ENCODE measurements around the gene NAXE.
A peak's percentile ranks its signal among the peaks of the same experiment; 100 is the strongest.

The NAXE gene

DNA sequence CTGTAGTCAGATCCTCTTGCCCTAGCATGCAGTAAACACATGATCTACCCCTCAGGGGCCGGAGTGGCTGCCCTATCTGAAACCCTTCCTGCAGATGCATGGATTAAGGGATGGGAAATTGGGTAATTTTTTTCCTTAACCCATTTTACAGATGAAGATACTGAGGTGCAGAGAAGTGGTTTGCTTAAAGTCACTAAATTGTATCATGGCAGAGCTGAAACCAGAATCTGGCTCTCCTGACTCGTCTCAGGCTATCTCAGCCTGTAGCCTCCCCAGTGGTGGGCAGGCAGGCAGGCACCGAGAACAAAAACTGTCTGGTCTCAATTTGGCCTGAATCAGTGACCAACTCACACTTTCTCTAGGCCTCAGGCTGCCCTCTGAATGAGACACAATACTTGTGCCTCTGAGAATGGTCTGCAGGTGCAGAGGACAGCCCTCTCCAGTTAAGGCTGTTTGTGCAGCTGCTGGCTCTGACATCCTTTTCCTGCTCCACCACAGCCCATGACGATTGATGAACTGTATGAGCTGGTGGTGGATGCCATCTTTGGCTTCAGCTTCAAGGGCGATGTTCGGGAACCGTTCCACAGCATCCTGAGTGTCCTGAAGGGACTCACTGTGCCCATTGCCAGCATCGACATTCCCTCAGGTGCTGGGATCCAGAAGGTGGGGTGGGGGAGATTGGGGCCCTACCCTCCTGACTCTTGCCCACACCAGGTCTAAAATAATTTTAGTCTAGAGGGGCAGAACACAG, 1.5 kb downstream of the NAXE start:
- Histone ChIP-seq H3K27me3 (ENCODE audit: insufficient read depth, low read length) (no peaks in the 10 kb centered on the region), H3K27ac (ENCODE audit: low read depth, low read length, poor library complexity, severe bottlenecking) (peak overlapping the region; percentile 67), H3K9me3 (ENCODE audit: low read length) (no peaks in the 10 kb centered on the region), H3K36me3 (ENCODE audit: insufficient read depth, low read length) (peaks cover 48% of the 10 kb centered on the region), H2AFZ (ENCODE audit: low read length) (no peak overlapping the region), H3K79me2 (ENCODE audit: insufficient read depth, low read length) (no peaks in the 10 kb centered on the region), H3K9me2 (ENCODE audit: low read depth, low read length) (no peaks in the 10 kb centered on the region), H3K4me2 (ENCODE audit: low read length) (peak overlapping the region; percentile 94), H3K9ac (ENCODE audit: low read length) (peak overlapping the region; percentile 92; the same call in 1 of the 2 replicates), H3K4me3 (ENCODE audit: low read depth, low read length, poor library complexity, severe bottlenecking) (peak overlapping the region; percentile 82), H4K20me1 (ENCODE audit: insufficient read depth, low read length) (no peaks in the 10 kb centered on the region), H3F3A (ENCODE audit: insufficient read depth, low read length) (0 out of 2 replicates have a peak, but pooled peaks cover 4% of the 10 kb centered on the region), H3K4me1 (ENCODE audit: insufficient read depth, low read length, severe bottlenecking) (peaks cover 24% of the 10 kb centered on the region)
- TF ChIP-seq EZH2 (IDR thresholded peaks at IDR 0.05; ENCODE audit: borderline replicate concordance, low read length) = no peak
- TF ChIP-seq, protein P1, sequence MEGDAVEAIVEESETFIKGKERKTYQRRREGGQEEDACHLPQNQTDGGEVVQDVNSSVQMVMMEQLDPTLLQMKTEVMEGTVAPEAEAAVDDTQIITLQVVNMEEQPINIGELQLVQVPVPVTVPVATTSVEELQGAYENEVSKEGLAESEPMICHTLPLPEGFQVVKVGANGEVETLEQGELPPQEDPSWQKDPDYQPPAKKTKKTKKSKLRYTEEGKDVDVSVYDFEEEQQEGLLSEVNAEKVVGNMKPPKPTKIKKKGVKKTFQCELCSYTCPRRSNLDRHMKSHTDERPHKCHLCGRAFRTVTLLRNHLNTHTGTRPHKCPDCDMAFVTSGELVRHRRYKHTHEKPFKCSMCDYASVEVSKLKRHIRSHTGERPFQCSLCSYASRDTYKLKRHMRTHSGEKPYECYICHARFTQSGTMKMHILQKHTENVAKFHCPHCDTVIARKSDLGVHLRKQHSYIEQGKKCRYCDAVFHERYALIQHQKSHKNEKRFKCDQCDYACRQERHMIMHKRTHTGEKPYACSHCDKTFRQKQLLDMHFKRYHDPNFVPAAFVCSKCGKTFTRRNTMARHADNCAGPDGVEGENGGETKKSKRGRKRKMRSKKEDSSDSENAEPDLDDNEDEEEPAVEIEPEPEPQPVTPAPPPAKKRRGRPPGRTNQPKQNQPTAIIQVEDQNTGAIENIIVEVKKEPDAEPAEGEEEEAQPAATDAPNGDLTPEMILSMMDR (IDR thresholded peaks at IDR 0.05; ENCODE audit: low read length) = no peak

DNA sequence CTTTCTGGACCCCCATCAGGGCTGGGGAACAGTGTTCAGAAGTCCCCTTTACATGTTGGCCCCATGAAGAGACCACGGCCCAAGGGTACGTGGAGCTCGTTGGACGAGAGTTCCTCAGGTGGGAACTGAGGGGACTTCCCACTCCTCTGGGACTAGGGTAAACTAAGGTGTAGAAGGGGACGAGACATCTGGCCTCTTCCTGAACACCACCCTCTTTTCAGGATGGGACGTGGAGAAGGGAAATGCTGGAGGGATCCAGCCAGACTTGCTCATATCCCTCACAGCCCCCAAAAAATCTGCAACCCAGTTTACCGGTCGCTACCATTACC, 2.0 kb downstream of the NAXE start:
- no peaks in the 10 kb centered on the region for H4K20me1 ChIP-seq (ENCODE audit: insufficient read depth, low read length)
- H3K9me2 ChIP-seq (ENCODE audit: low read depth, low read length) = no peaks in the 10 kb centered on the region
- peaks cover 24% of the 10 kb centered on the region for H3K4me1 ChIP-seq (ENCODE audit: insufficient read depth, low read length, severe bottlenecking)
- no peak overlapping the region; the same call in 1 of the 2 replicates for H3K9ac ChIP-seq (ENCODE audit: low read length)
- no peak overlapping the region for H2AFZ ChIP-seq (ENCODE audit: low read length)
- TF ChIP-seq, protein P1 (IDR thresholded peaks at IDR 0.05; ENCODE audit: low read length) = no peak
- no peak for TF ChIP-seq EZH2 (IDR thresholded peaks at IDR 0.05; ENCODE audit: borderline replicate concordance, low read length)
- H3K27ac ChIP-seq (ENCODE audit: low read depth, low read length, poor library complexity, severe bottlenecking) = peak overlapping the region; percentile 67
- H3F3A ChIP-seq (ENCODE audit: insufficient read depth, low read length) = 0 out of 2 replicates have a peak, but pooled peaks cover 4% of the 10 kb centered on the region
- H3K4me2 ChIP-seq (ENCODE audit: low read length) = no peak overlapping the region; the same call in 1 of the 2 replicates
- no peak overlapping the region for H3K4me3 ChIP-seq (ENCODE audit: low read depth, low read length, poor library complexity, severe bottlenecking)
- no peaks in the 10 kb centered on the region for H3K9me3 ChIP-seq (ENCODE audit: low read length)
- H3K36me3 ChIP-seq (ENCODE audit: insufficient read depth, low read length) = peaks cover 54% of the 10 kb centered on the region
- H3K79me2 ChIP-seq (ENCODE audit: insufficient read depth, low read length) = no peaks in the 10 kb centered on the region
- H3K27me3 ChIP-seq (ENCODE audit: insufficient read depth, low read length) = no peaks in the 10 kb centered on the region

DNA sequence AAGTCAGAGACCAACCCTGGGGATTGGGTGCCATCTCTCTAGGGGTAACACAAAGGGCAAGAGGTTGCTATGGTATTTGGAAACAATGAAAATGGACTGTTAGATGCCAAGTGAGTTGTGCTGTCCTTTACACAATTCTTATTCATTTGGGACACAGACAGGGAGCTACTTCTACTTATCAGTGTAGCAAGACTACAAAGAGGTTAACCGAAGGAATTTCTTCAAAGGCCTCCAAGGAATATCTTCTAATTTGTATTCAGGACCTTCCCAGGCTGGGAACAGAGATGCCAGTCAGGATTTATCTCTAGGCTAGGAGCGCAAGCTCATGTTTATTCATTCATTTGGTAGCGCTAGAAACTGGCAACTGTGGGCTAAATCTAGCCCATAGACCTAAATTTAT, 2.6 kb downstream of the NAXE start:
- no peak for TF ChIP-seq EZH2 (IDR thresholded peaks at IDR 0.05; ENCODE audit: borderline replicate concordance, low read length)
- TF ChIP-seq, protein P1 (IDR thresholded peaks at IDR 0.05; ENCODE audit: low read length) = no peak

More for the DNA sequence above, 2.6 kb downstream of the NAXE start:
- no peak overlapping the region for H2AFZ ChIP-seq (ENCODE audit: low read length)
- no peak overlapping the region for H3K4me3 ChIP-seq (ENCODE audit: low read depth, low read length, poor library complexity, severe bottlenecking)
- no peak overlapping the region for H3K4me2 ChIP-seq (ENCODE audit: low read length)
- no peak overlapping the region for H3K9ac ChIP-seq (ENCODE audit: low read length)
- H3K9me2 ChIP-seq (ENCODE audit: low read depth, low read length) = no peaks in the 10 kb centered on the region
- H3K9me3 ChIP-seq (ENCODE audit: low read length) = no peaks in the 10 kb centered on the region
- 0 out of 2 replicates have a peak, but pooled peaks cover 4% of the 10 kb centered on the region for H3F3A ChIP-seq (ENCODE audit: insufficient read depth, low read length)
- H3K4me1 ChIP-seq (ENCODE audit: insufficient read depth, low read length, severe bottlenecking) = peaks cover 24% of the 10 kb centered on the region
- no peaks in the 10 kb centered on the region for H3K27me3 ChIP-seq (ENCODE audit: insufficient read depth, low read length)
- H3K36me3 ChIP-seq (ENCODE audit: insufficient read depth, low read length) = peaks cover 59% of the 10 kb centered on the region
- no peak overlapping the region for H3K27ac ChIP-seq (ENCODE audit: low read depth, low read length, poor library complexity, severe bottlenecking)
- no peaks in the 10 kb centered on the region for H4K20me1 ChIP-seq (ENCODE audit: insufficient read depth, low read length)
- no peaks in the 10 kb centered on the region for H3K79me2 ChIP-seq (ENCODE audit: insufficient read depth, low read length)
